ENCODE results near the gene AURKAIP1. TPM values are rescaled to one million over a fixed set of nuclear protein-coding genes. Genes with fewer than 3 reads are reported as not detected.
A peak's percentile ranks its signal among the peaks of the same experiment; 100 is the strongest.

AURKAIP1 gene
- total and polyA plus RNA-seq, 2 of the 13 experiments (the other 11 are each of a cell fraction or from before 2014, with no cell fraction given), result 69.5 to 175 TPM

DNA sequence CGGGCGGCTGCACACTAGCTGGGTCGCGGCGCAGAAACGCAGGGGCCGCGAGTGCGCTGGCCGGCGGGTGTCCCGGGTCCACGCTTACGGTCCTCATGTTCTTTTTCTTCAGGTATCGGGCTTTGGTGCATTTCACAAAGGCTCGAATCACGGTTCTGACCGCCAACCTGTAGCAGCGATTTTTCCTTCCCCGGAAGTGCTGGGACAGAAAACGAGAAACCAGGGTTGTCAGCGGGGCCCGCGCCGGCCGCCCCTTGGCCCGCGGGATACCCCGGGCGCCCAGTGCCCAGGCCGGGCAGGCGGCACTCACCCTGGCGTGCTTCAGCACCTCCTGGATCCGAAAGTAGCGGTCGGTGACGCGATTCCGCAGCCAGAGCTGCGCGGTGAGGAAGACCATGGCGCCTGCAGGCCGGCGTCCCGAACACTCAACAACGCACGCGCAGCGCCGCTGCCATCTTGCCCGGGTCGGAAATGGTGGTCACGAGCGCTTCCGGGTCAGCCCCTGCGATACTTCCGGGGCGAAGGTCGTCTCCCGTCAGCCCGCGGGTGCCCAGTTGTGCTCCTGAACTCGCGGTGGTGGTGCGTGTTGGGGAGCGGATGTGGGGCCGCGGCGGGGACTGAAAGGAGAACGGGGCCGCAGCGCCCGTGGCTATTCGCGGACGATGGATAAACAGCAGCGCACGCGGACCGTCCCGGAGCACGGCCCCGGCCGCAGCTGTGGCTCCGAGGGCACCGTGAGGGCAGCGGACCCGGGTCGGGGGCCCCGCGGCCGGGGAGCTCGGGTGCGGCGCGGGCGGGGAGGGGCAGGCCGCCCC is 32.0 kb upstream of the AURKAIP1 start, which contains the start of gene MRPL20 (continued):
- TF ChIP-seq GTF3A (CRISPR knock-in tag; conservative IDR thresholded peaks at IDR 0.05) (0 out of 2 replicates have a peak, but pooled peaks have one; percentile 56), ZNF337 (CRISPR knock-in tag; IDR thresholded peaks at IDR 0.05; ENCODE audit: borderline replicate concordance, low read depth) (no peak), ZNF773 (CRISPR knock-in tag; IDR thresholded peaks at IDR 0.05; ENCODE audit: borderline replicate concordance) (no peak; the same call in 1 of the 2 replicates), E2F5 (CRISPR knock-in tag; conservative IDR thresholded peaks at IDR 0.05) (peak; percentile 62), REPIN1 (CRISPR knock-in tag; IDR thresholded peaks at IDR 0.05; ENCODE audit: borderline replicate concordance, low read depth) (peak; percentile 92), SETDB1 (CRISPR knock-in tag; IDR thresholded peaks at IDR 0.05; ENCODE audit: borderline replicate concordance) (no peak), NCOA2 (CRISPR knock-in tag; IDR thresholded peaks at IDR 0.05) (peak; percentile 70), ZSCAN30 (CRISPR knock-in tag; IDR thresholded peaks at IDR 0.05) (no peak), HHEX (CRISPR knock-in tag; IDR thresholded peaks at IDR 0.05) (0 out of 2 replicates have a peak, but pooled peaks have one; percentile 23), ETV6 (CRISPR knock-in tag; conservative IDR thresholded peaks at IDR 0.05) (peak; percentile 82), ZSCAN12 (CRISPR knock-in tag; IDR thresholded peaks at IDR 0.05) (no peak), SMARCE1 (IDR thresholded peaks at IDR 0.05; ENCODE audit: borderline replicate concordance) (no peak), RCOR2 (CRISPR knock-in tag; IDR thresholded peaks at IDR 0.05) (no peak), HDAC6 (IDR thresholded peaks at IDR 0.05; ENCODE audit: low read depth, low read length) (no peak), ZSCAN20 (CRISPR knock-in tag; IDR thresholded peaks at IDR 0.05; ENCODE audit: borderline replicate concordance) (no peak), ZNF225 (CRISPR knock-in tag; IDR thresholded peaks at IDR 0.05) (peak; percentile 66; the same call in 1 of the 2 replicates), SNAI1 (CRISPR knock-in tag; IDR thresholded peaks at IDR 0.05; ENCODE audit: borderline replicate concordance) (no peak), GLMP (CRISPR knock-in tag; IDR thresholded peaks at IDR 0.05; ENCODE audit: borderline replicate concordance) (no peak), HES4 (CRISPR knock-in tag; IDR thresholded peaks at IDR 0.05; ENCODE audit: borderline replicate concordance) (peak; percentile 84; the same call in 1 of the 2 replicates)
- TF ChIP-seq, protein P1, sequence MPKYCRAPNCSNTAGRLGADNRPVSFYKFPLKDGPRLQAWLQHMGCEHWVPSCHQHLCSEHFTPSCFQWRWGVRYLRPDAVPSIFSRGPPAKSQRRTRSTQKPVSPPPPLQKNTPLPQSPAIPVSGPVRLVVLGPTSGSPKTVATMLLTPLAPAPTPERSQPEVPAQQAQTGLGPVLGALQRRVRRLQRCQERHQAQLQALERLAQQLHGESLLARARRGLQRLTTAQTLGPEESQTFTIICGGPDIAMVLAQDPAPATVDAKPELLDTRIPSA (CRISPR knock-in tag; IDR thresholded peaks at IDR 0.05; ENCODE audit: borderline replicate concordance), result no peak; the same call in 1 of the 2 replicates
- TF ChIP-seq, protein P2, sequence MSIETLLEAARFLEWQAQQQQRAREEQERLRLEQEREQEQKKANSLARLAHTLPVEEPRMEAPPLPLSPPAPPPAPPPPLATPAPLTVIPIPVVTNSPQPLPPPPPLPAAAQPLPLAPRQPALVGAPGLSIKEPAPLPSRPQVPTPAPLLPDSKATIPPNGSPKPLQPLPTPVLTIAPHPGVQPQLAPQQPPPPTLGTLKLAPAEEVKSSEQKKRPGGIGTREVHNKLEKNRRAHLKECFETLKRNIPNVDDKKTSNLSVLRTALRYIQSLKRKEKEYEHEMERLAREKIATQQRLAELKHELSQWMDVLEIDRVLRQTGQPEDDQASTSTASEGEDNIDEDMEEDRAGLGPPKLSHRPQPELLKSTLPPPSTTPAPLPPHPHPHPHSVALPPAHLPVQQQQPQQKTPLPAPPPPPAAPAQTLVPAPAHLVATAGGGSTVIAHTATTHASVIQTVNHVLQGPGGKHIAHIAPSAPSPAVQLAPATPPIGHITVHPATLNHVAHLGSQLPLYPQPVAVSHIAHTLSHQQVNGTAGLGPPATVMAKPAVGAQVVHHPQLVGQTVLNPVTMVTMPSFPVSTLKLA (IDR thresholded peaks at IDR 0.05), result peak; percentile 54
- TF ChIP-seq, protein P3, sequence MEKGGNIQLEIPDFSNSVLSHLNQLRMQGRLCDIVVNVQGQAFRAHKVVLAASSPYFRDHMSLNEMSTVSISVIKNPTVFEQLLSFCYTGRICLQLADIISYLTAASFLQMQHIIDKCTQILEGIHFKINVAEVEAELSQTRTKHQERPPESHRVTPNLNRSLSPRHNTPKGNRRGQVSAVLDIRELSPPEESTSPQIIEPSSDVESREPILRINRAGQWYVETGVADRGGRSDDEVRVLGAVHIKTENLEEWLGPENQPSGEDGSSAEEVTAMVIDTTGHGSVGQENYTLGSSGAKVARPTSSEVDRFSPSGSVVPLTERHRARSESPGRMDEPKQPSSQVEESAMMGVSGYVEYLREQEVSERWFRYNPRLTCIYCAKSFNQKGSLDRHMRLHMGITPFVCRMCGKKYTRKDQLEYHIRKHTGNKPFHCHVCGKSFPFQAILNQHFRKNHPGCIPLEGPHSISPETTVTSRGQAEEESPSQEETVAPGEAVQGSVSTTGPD (CRISPR knock-in tag; IDR thresholded peaks at IDR 0.05), result no peak
